Activated T-cell treated with anti-CD3 and anti-CD28 coated beads, Interleukin-2, amount 50 U/mL, for 72 hours (primary cell): ENCODE measurements around the gene DDX27. TPM values are rescaled to one million over a fixed set of nuclear protein-coding genes. Genes with fewer than 3 reads are reported as not detected.

Source experiments
- total RNA-seq, 2 donors: library from RNA; stranded (reverse); gene quantifications; one replicate each; pipeline ENCODE4 v1.2.3, GENCODE V29; 2022

DDX27 gene
- total RNA-seq, 2 donors from 2014 or later: 49.6 to 49.8 TPM

Other genes with a start within 250 kb of the DDX27 start
- 10 to 100 TPM; 54.7 to 61.3 TPM for gene CSE1L, start 173.1 kb upstream of the DDX27 start, total RNA-seq
- 10 to 100 TPM; 80.5 to 83.3 TPM for gene STAU1, start 31.1 kb upstream of the DDX27 start, total RNA-seq
- 10 to 100 TPM; 37.8 to 48.8 TPM for gene ZNFX1, start 58.6 kb downstream of the DDX27 start, total RNA-seq